Stimulated activated CD8-positive, alpha-beta memory T cell treated with anti-CD3 and anti-CD28 coated beads, Interleukin-2, amount 100 ng/mL, for 48 hours (primary cell): ENCODE measurements around the gene CTNNA3.

Source experiments
- DNase-seq, 2 donors: peaks; one replicate each; pipeline ENCODE4 v3.0.0-alpha.2; 2020; ENCODE audit warnings: low read depth in 2 of 2

The CTNNA3 gene

GRCh38 chr10:67015225-67015624 lies 680.8 kb downstream of the CTNNA3 start:
- DNase-seq = no peak

- DNase-seq = no peak
Measured at GRCh38 chr10:67011981-67012380, 684.0 kb downstream of the CTNNA3 start.

GRCh38 chr10:67011480-67011879 lies 684.5 kb downstream of the CTNNA3 start:
- no peak for DNase-seq

GRCh38 chr10:67005981-67006380 lies 690.0 kb downstream of the CTNNA3 start:
- no peak for DNase-seq

GRCh38 chr10:67004690-67005089 lies 691.3 kb downstream of the CTNNA3 start:
- no peak for DNase-seq

- DNase-seq = no peak
Measured at GRCh38 chr10:66999762-67000545, 696.0 kb downstream of the CTNNA3 start.

- DNase-seq = no peak
Measured at GRCh38 chr10:66996996-66997395, 699.0 kb downstream of the CTNNA3 start.

GRCh38 chr10:66990143-66990830 lies 705.7 kb downstream of the CTNNA3 start:
- DNase-seq = no peak

GRCh38 chr10:66983475-66983818 lies 712.5 kb downstream of the CTNNA3 start:
- DNase-seq = no peak

GRCh38 chr10:66982792-66983474 lies 713.1 kb downstream of the CTNNA3 start:
- DNase-seq = no peak

- DNase-seq = no peak
Measured at GRCh38 chr10:66982053-66982420, 714.0 kb downstream of the CTNNA3 start.

- no peak for DNase-seq
Measured at GRCh38 chr10:66981361-66982052, 714.5 kb downstream of the CTNNA3 start.

- DNase-seq = no peak
Measured at GRCh38 chr10:66980246-66980815, 715.7 kb downstream of the CTNNA3 start.

GRCh38 chr10:66964946-66965345 lies 731.0 kb downstream of the CTNNA3 start:
- no peak for DNase-seq

GRCh38 chr10:66958466-66958865 lies 737.5 kb downstream of the CTNNA3 start:
- no peak for DNase-seq

GRCh38 chr10:66951896-66952295 lies 744.1 kb downstream of the CTNNA3 start:
- DNase-seq = no peak

GRCh38 chr10:66943590-66943989 lies 752.4 kb downstream of the CTNNA3 start:
- no peak for DNase-seq

GRCh38 chr10:66942407-66942806 lies 753.6 kb downstream of the CTNNA3 start:
- DNase-seq = no peak

GRCh38 chr10:66941491-66941890 lies 754.5 kb downstream of the CTNNA3 start:
- DNase-seq = no peak

- no peak for DNase-seq
Measured at GRCh38 chr10:66940965-66941364, 755.0 kb downstream of the CTNNA3 start.

- no peak for DNase-seq
Measured at GRCh38 chr10:66934711-66935110, 761.3 kb downstream of the CTNNA3 start.

GRCh38 chr10:66931949-66932343 lies 764.0 kb downstream of the CTNNA3 start:
- DNase-seq = no peak
